OCI-LY7 (cell line): ENCODE results near the gene SH2D7. TPM values are rescaled to one million over a fixed set of nuclear protein-coding genes. Genes with fewer than 3 reads are reported as not detected.

Experiments
- BruUV-seq: library from RNA; stranded (reverse); fragments of 400-500 nt; replicated peaks from 2 replicates; lab custom pipeline; 2021; lab: Mats Ljungman, UMichigan
- CTCF ChIA-PET: fragments of 300-600 bp; sonication (Branson Sonifier 250); formaldehyde crosslinking; loops from one replicate; lab custom pipeline; 2022; ENCODE audit warnings: antibody characterized with exemption; ENCODE audit not compliant: unreplicated experiment; lab: Charles Lee
- POLR2A ChIA-PET: fragments of 300-600 bp; sonication (Branson Sonifier 250); formaldehyde crosslinking; loops from one replicate; lab custom pipeline; 2022; ENCODE audit warnings: antibody characterized with exemption; lab: Charles Lee
- DNase-seq: peaks from one replicate; pipeline ENCODE4 v3.0.0-alpha.2; 2015; ENCODE audit warnings: low spot score
- H2AFZ ChIP-seq: fragments of 200-600 bp; sonication (generic), shearing (Covaris generic); 2 replicates; pipeline ENCODE4 v1.6.1; 2014; ENCODE audit warnings: mild to moderate bottlenecking, antibody characterized with exemption, low read length, moderate library complexity
- H3K27ac ChIP-seq: fragments of 200-600 bp; sonication (generic); 2 replicates; pipeline ENCODE4 v1.5.1; 2014; ENCODE audit warnings: mixed run types, low read depth, mild to moderate bottlenecking, moderate library complexity, low read length, inconsistent platforms; ENCODE audit not compliant: poor library complexity, severe bottlenecking
- H3K36me3 ChIP-seq: fragments of 200-600 bp; sonication (generic); 2 replicates; pipeline ENCODE4 v1.6.1; 2014; ENCODE audit warnings: mild to moderate bottlenecking, antibody characterized with exemption, low read length, moderate library complexity, mixed read lengths; ENCODE audit not compliant: insufficient read depth
- H3K4me1 ChIP-seq: fragments of 200-600 bp; sonication (generic); 2 replicates; pipeline ENCODE4 v1.5.1; 2014; ENCODE audit warnings: mild to moderate bottlenecking, low read length; ENCODE audit not compliant: insufficient read depth, poor library complexity, severe bottlenecking
- H3K4me2 ChIP-seq: fragments of 200-600 bp; sonication (generic); 2 replicates; pipeline ENCODE4 v1.6.1; 2014; ENCODE audit warnings: mild to moderate bottlenecking, low read length
- H3K4me3 ChIP-seq: fragments of 200-600 bp; sonication (generic); 2 replicates; pipeline ENCODE4 v1.5.1; 2014; ENCODE audit warnings: mild to moderate bottlenecking, low read depth, low read length; ENCODE audit not compliant: poor library complexity, severe bottlenecking
- H3K79me2 ChIP-seq: fragments of 200-600 bp; sonication (generic); 2 replicates; pipeline ENCODE4 v1.6.1; 2016; ENCODE audit warnings: low read depth, mild to moderate bottlenecking, low read length, moderate library complexity, mixed read lengths; ENCODE audit not compliant: insufficient read depth
- H3K9me2 ChIP-seq: fragments of 200-600 bp; sonication (generic); 2 replicates; pipeline ENCODE4 v1.6.1; 2016; ENCODE audit warnings: mild to moderate bottlenecking, low read length, mixed read lengths; ENCODE audit not compliant: insufficient read depth
- H3K9me3 ChIP-seq: fragments of 200-600 bp; sonication (generic); 2 replicates; pipeline ENCODE4 v1.6.1; 2014; ENCODE audit warnings: mild to moderate bottlenecking, mixed run types, low read length, mixed read lengths
- H4K20me1 ChIP-seq: fragments of 200-600 bp; sonication (generic); 2 replicates; pipeline ENCODE4 v1.6.1; 2014; ENCODE audit warnings: mild to moderate bottlenecking, antibody characterized with exemption, low read length, moderate library complexity, mixed read lengths; ENCODE audit not compliant: insufficient read depth
- EZH2phosphoT487 ChIP-seq: fragments of 200-600 bp; sonication (generic); IDR thresholded peaks from 2 replicates; pipeline ENCODE4 v1.6.1; 2018; ENCODE audit warnings: low read depth, borderline replicate concordance, mild to moderate bottlenecking, mixed run types, antibody characterized with exemption, low read length, moderate library complexity, mixed read lengths
- intact Hi-C: fragments of 100-400 bp; cut with micrococcal nuclease; formaldehyde crosslinking; loops from one replicate; pipeline ENCODE4 v1.10.0; 2022; ENCODE audit not compliant: unreplicated experiment
- total RNA-seq, 2 experiments: library from RNA; depleted of rRNA in 1 of 2; stranded (reverse); fragments of >200 nt in 1 of 2; shearing (Covaris generic) in 1 of 2; gene quantifications; 2 replicates each; pipeline ENCODE4 v1.2.3, GENCODE V29; 2014 to 2022
- TF ChIP-seq, protein P1 (sequence below): fragments of 200-600 bp; sonication (generic); conservative IDR thresholded peaks from 2 replicates; pipeline ENCODE4 v1.5.1; 2014; ENCODE audit warnings: mild to moderate bottlenecking, antibody characterized with exemption, low read length, moderate library complexity, mixed read lengths

The SH2D7 gene
- total RNA-seq, 2 experiments from 2014 or later = not detected

DNA sequence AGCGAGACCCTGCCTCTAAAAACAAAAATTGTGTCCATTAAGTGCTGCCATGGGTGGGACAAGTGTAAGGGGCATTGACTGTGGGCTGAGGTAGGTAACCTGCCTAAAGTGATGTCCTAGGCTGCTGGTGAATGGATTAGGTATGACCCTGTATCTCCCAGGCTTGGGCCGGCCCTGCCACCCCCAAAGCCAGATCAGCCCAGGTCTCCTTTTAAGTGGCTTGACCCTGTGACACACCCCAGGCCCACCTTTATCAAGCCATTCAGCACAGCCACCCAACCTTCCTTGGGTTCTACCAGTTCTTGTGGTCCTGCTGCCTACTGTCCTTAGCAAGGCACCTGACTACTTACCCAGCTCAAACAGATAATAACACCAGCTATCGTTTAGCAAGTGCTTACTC is 20.2 kb downstream of the SH2D7 start:
- H4K20me1 ChIP-seq = no peaks in the 10 kb centered on the region
- DNase-seq = no peak
- no peak overlapping the region for H3K4me2 ChIP-seq
- intact Hi-C loops = loop anchor here (5.0 kb wide), 2 partner anchors 310 to 595 kb away; no protein-coding TSS in a partner anchor
- H3K9me3 ChIP-seq = no peaks in the 10 kb centered on the region
- no TSS peak for BruUV-seq
- no peak overlapping the region for H2AFZ ChIP-seq
- H3K79me2 ChIP-seq = no peaks in the 10 kb centered on the region
- POLR2A ChIA-PET = interaction anchor here (0.7 to 1.2 kb wide), 3 partner anchors 95 to 144 kb away, joined by 3 to 4 read pairs (median 3); no protein-coding TSS in a partner anchor
- TF ChIP-seq EZH2phosphoT487 = no peak
- TF ChIP-seq, protein P1, sequence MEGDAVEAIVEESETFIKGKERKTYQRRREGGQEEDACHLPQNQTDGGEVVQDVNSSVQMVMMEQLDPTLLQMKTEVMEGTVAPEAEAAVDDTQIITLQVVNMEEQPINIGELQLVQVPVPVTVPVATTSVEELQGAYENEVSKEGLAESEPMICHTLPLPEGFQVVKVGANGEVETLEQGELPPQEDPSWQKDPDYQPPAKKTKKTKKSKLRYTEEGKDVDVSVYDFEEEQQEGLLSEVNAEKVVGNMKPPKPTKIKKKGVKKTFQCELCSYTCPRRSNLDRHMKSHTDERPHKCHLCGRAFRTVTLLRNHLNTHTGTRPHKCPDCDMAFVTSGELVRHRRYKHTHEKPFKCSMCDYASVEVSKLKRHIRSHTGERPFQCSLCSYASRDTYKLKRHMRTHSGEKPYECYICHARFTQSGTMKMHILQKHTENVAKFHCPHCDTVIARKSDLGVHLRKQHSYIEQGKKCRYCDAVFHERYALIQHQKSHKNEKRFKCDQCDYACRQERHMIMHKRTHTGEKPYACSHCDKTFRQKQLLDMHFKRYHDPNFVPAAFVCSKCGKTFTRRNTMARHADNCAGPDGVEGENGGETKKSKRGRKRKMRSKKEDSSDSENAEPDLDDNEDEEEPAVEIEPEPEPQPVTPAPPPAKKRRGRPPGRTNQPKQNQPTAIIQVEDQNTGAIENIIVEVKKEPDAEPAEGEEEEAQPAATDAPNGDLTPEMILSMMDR = no peak
- H3K4me3 ChIP-seq = no peak overlapping the region
- H3K27ac ChIP-seq = no peak overlapping the region
- no peaks in the 10 kb centered on the region for H3K9me2 ChIP-seq
- H3K36me3 ChIP-seq = no peaks in the 10 kb centered on the region
- H3K4me1 ChIP-seq = peaks cover 5% of the 10 kb centered on the region
- CTCF ChIA-PET = interaction anchor here (1.8 kb wide), 1 partner anchor 112 kb away, joined by 5 read pairs; no protein-coding TSS in a partner anchor

DNA sequence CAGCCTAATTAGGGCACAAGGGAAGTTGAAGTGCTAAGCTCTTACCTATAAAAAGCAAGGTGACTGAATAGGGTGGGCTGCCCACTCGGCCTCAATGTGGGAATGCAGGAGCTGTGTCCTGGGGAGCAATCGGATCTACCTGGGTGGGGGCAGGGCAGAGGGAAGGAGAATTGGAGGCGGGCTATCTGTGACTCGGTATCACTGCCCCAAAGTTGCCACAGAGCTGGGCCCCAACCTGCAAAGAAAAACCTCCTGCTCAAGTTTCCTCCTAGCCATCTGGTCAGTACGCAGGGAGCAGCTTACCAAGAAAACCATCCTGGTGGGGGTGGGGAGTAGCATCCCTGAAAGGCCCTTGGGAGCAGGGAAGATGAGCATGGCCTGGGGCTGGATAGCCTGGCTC is 28.2 kb downstream of the SH2D7 start:
- Histone ChIP-seq H3K27ac (no peak overlapping the region), H4K20me1 (no peaks in the 10 kb centered on the region), H3K4me1 (no peaks in the 10 kb centered on the region), H3K9me2 (no peaks in the 10 kb centered on the region), H3K4me2 (no peak overlapping the region), H3K9me3 (no peaks in the 10 kb centered on the region), H2AFZ (no peak overlapping the region), H3K36me3 (no peaks in the 10 kb centered on the region), H3K79me2 (no peaks in the 10 kb centered on the region), H3K4me3 (no peak overlapping the region)
- no peak for DNase-seq
- TF ChIP-seq, protein P1 = no peak
- TF ChIP-seq EZH2phosphoT487 = no peak
- no TSS peak for BruUV-seq
- ChIA-PET POLR2A (no interaction called here), CTCF (no interaction called here)
- intact Hi-C loops = no loop called here

DNA sequence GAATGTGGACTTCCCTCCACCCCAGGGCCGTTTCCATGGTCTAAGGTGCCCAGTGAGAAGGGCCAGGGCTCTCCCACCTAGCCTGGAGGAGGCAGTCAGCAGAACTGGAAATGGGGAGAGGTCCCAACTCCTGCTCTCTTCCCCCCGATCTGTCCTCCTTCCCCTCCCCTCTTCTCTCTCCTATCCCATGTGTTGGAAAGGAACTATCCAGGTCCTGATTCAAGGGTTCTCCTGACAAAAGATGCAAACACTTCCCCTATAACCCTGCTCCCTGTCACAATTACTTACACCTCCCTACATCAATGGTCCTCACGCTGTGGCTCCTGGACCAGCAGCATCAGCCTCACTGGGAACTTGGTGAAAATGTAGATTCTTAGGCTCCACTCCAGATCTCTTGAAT is 32.9 kb downstream of the SH2D7 start:
- Histone ChIP-seq H4K20me1 (no peaks in the 10 kb centered on the region), H3K36me3 (no peaks in the 10 kb centered on the region), H3K27ac (no peak overlapping the region), H3K4me2 (no peak overlapping the region), H3K79me2 (no peaks in the 10 kb centered on the region), H3K9me3 (no peaks in the 10 kb centered on the region), H3K4me1 (no peaks in the 10 kb centered on the region), H3K9me2 (no peaks in the 10 kb centered on the region), H3K4me3 (no peak overlapping the region), H2AFZ (no peak overlapping the region)
- ChIA-PET CTCF (no interaction called here), POLR2A (interaction anchor here (0.5 kb wide), 1 partner anchor 405 kb away, joined by 3 read pairs; no protein-coding TSS in a partner anchor)
- no peak for DNase-seq
- TF ChIP-seq EZH2phosphoT487 = no peak
- TF ChIP-seq, protein P1 = no peak
- intact Hi-C loops = no loop called here
- BruUV-seq = no TSS peak
